Upper lobe of right lung (tissue), 1 donor: ENCODE measurements around the gene NTPCR. TPM values are rescaled to one million over a fixed set of nuclear protein-coding genes. Genes with fewer than 3 reads are reported as not detected.
"Not testable (repeated sequence)": the region's sequence is repeated elsewhere in the genome, so short reads cannot be mapped to it uniquely, and the experiment has no call there.

Experiments used
- ATAC-seq: fragments of 200-7000 bp; cut with Tn5 transposase; one replicate; pipeline ENCODE4 v1.9.1; 2020; ENCODE audit warnings: mild to moderate bottlenecking, moderate library complexity
- DNase-seq: peaks from one replicate; pipeline ENCODE4 v3.0.0-alpha.2; 2020
- H3K27ac ChIP-seq: fragments of 200-600 bp; one replicate; pipeline ENCODE4 v1.8.0; 2022
- H3K27me3 ChIP-seq: fragments of 200-600 bp; one replicate; pipeline ENCODE4 v1.8.0; 2022; ENCODE audit warnings: mild to moderate bottlenecking
- H3K36me3 ChIP-seq: fragments of 200-600 bp; one replicate; pipeline ENCODE4 v1.8.0; 2022
- H3K4me1 ChIP-seq: fragments of 200-600 bp; one replicate; pipeline ENCODE4 v1.8.0; 2022
- H3K4me3 ChIP-seq: fragments of 200-600 bp; one replicate; pipeline ENCODE4 v1.8.0; 2022; ENCODE audit warnings: mild to moderate bottlenecking
- H3K9me3 ChIP-seq: fragments of 200-600 bp; one replicate; pipeline ENCODE4 v1.8.0; 2022
- intact Hi-C: fragments of 100-400 bp; cut with DNase I; formaldehyde crosslinking; loops from one replicate; pipeline ENCODE4 v1.11.0; 2022
- total RNA-seq: library from RNA; stranded (reverse); fragmentation: NEBNext Ultra II Directional; extraction: Animal tissue kit (Norgen Biotek cat#: 25700); gene quantifications from one replicate; pipeline ENCODE4 v1.2.1, GENCODE V29; 2021
- TF ChIP-seq, protein P1 (sequence below): fragments of 200-600 bp; IDR thresholded peaks from one replicate; pipeline ENCODE4 v1.8.0; 2022; ENCODE audit warnings: antibody characterized with exemption
- donor health status: DM: no; HTN: yes; CAD: no; lungs with severe emphysema.

The NTPCR gene
- total RNA-seq, 1 donor from 2014 or later, result 28.7 TPM

- H3K4me1 ChIP-seq, result no peaks in the 10 kb centered on the region
- H3K27ac ChIP-seq, result no peak overlapping the region
- intact Hi-C loops, result loop anchor here (10.0 kb wide), 1 partner anchor 602 kb away; no protein-coding TSS in a partner anchor
- no peak for DNase-seq
- H3K36me3 ChIP-seq, result no peaks in the 10 kb centered on the region
- H3K4me3 ChIP-seq, result no peak overlapping the region
- no peaks in the 10 kb centered on the region for H3K27me3 ChIP-seq
- TF ChIP-seq, protein P1, sequence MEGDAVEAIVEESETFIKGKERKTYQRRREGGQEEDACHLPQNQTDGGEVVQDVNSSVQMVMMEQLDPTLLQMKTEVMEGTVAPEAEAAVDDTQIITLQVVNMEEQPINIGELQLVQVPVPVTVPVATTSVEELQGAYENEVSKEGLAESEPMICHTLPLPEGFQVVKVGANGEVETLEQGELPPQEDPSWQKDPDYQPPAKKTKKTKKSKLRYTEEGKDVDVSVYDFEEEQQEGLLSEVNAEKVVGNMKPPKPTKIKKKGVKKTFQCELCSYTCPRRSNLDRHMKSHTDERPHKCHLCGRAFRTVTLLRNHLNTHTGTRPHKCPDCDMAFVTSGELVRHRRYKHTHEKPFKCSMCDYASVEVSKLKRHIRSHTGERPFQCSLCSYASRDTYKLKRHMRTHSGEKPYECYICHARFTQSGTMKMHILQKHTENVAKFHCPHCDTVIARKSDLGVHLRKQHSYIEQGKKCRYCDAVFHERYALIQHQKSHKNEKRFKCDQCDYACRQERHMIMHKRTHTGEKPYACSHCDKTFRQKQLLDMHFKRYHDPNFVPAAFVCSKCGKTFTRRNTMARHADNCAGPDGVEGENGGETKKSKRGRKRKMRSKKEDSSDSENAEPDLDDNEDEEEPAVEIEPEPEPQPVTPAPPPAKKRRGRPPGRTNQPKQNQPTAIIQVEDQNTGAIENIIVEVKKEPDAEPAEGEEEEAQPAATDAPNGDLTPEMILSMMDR, result no peak
- no peak for ATAC-seq
- H3K9me3 ChIP-seq, result no peaks in the 10 kb centered on the region
Observed at GRCh38 chr1:232922485-232922884, 27.9 kb upstream of the NTPCR start.

DNA sequence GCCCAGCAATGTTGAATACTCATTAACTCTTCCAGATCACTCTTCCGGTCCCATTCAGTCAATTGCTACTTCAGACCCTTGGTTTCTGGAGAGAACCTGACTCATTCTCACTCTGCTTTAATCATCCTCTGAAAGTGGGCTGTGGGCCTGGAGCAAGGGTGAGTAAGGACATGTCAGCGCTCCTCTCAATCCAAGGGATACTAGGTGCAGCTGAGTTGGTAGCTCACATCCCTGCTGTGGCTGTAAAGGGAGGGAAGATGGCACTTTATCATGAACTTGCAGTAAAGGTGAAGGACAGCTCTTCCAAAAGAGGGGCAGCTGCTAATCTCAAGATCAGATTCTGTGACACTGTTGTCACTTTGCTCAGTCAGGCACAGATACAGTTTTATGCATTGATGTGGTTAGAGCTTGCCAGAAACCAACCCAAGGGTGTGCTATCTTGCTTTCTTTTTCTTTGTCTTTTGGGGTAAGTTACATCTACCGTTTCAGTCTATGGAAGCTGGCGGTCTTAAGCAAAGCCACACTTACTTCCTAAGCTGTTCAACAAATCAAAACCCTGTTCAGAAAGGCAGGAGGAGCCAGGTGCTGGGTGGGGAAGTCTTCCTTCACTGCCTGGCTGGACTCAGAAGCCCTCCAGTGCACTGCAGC, 26.5 kb upstream of the NTPCR start:
- no peak for ATAC-seq
- TF ChIP-seq, protein P1, result no peak
- Histone ChIP-seq H3K27ac (no peak overlapping the region), H3K27me3 (no peaks in the 10 kb centered on the region), H3K4me3 (no peak overlapping the region), H3K36me3 (no peaks in the 10 kb centered on the region), H3K9me3 (no peaks in the 10 kb centered on the region), H3K4me1 (no peaks in the 10 kb centered on the region)
- intact Hi-C loops, result loop anchor here (10.0 kb wide), 1 partner anchor 601 kb away; no protein-coding TSS in a partner anchor
- DNase-seq, result no peak

- DNase-seq (no peak), ATAC-seq (no peak)
- intact Hi-C loops, result loop anchor here (10.0 kb wide), 1 partner anchor 600 kb away; no protein-coding TSS in a partner anchor
- Histone ChIP-seq H3K27me3 (no peaks in the 10 kb centered on the region), H3K4me1 (no peaks in the 10 kb centered on the region), H3K27ac (no peak overlapping the region), H3K9me3 (no peaks in the 10 kb centered on the region), H3K4me3 (no peak overlapping the region), H3K36me3 (no peaks in the 10 kb centered on the region)
- TF ChIP-seq, protein P1, result no peak
Observed at GRCh38 chr1:232924874-232925273, 25.5 kb upstream of the NTPCR start.

DNA sequence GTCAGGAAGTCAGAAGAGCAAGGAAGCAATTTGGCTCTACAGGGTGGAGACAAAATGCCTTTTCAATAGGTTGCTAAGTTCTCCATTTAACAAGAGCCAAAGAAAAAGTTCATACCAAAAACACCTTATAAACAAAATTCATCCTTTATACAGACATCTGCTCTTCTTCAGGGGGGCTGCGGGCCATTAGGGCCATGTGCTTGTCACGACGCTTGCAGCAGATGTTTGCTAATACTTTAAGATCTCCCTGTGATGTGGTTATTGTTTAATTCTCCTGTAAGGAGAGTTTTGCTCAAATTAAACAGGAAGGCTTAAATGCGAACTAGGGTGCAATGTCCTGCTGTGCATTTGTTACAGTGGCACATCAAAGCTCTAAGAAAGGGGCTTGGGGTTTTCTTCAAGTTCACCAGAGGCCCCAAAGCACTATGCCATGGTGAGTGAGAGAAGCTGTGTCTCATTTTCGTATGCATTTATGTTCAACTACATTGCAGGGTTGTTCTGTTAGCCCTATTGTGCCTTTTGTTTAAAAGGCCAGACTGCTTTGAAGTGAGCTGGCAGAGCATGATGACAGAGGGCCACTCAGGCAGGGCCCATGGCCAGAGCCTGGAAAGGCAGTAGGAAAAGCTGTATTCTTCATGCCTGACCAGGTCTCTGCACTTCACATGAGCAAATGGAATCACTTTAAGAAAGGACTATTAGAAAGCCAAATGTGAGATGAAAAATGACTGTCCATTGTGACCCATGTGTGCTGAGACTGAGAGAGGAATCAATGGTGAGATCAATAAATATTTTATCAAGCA, 24.8 kb upstream of the NTPCR start:
- H3K4me3 ChIP-seq, result no peak overlapping the region
- no peaks in the 10 kb centered on the region for H3K36me3 ChIP-seq
- H3K27me3 ChIP-seq, result no peaks in the 10 kb centered on the region
- H3K9me3 ChIP-seq, result no peaks in the 10 kb centered on the region
- no peaks in the 10 kb centered on the region for H3K4me1 ChIP-seq
- DNase-seq (no peak), ATAC-seq (no peak)
- intact Hi-C loops, result loop anchor here (10.0 kb wide), 1 partner anchor 599 kb away; no protein-coding TSS in a partner anchor
- TF ChIP-seq, protein P1, result no peak
- H3K27ac ChIP-seq, result no peak overlapping the region

DNA sequence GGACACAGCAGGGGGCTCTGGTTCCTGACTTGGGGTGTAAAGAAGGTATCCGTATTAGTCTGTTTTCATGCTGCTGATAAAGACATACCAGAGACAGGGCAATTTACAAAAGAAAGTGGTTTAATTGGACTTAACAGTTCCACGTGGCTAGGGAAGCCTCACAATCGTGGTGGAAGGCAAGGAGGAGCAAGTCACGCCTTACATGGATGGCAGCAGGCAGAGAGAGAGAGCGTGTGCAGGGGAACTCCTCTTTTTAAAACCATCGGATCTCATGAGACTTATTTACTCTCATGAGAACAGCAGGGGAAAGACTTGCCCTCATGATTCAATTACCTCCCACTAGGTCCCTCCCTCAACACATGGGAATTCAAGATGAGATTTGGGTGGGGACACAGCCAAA, 23.2 kb upstream of the NTPCR start:
- not testable (repeated sequence) for H3K4me3 ChIP-seq, H3K27ac ChIP-seq, DNase-seq, H3K27me3 ChIP-seq, ATAC-seq, H3K9me3 ChIP-seq, H3K4me1 ChIP-seq, H3K36me3 ChIP-seq
- intact Hi-C loops, result loop anchor here (10.0 kb wide), 1 partner anchor 598 kb away; no protein-coding TSS in a partner anchor
